ENCODE results near the gene CNTN1. TPM values are rescaled to one million over a fixed set of nuclear protein-coding genes. Genes with fewer than 3 reads are reported as not detected.
A peak's percentile ranks its signal among the peaks of the same experiment; 100 is the strongest.

Gene CNTN1
- total RNA-seq, 4 donors from 2014 or later: 18.0 to 32.1 (median 23.8) TPM

DNA sequence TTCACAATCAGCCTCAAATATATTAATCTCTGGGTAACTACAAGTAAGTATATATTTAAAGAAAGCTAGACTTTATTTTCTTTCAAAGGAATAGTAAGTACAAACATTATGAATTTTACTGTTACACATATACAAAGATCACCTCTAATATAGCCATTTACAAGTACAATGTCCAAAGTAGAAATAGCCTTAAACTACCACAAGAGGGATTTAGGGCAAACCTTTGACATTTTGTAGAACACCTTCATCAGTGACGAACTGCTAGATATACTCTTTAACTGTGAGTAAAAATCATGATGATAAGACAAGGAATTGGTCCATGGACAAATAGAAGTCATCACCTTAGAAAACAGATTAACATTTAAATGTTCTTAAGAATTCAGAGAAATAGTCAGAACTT is 69.8 kb downstream of the CNTN1 start:
- Histone ChIP-seq H3K27ac (no peak overlapping the region), H3K36me3 (no peaks in the 10 kb centered on the region), H3K4me3 (no peak overlapping the region), H3K27me3 (no peaks in the 10 kb centered on the region), H3K4me1 (no peaks in the 10 kb centered on the region), H3K9me3 (no peaks in the 10 kb centered on the region)
- DNase-seq (ENCODE audit: low spot score in 2 of 2): no peak
- TF ChIP-seq EP300 (IDR thresholded peaks at IDR 0.05) (no peak), POLR2A (IDR thresholded peaks at IDR 0.05) (no peak)
- TF ChIP-seq, protein P1, sequence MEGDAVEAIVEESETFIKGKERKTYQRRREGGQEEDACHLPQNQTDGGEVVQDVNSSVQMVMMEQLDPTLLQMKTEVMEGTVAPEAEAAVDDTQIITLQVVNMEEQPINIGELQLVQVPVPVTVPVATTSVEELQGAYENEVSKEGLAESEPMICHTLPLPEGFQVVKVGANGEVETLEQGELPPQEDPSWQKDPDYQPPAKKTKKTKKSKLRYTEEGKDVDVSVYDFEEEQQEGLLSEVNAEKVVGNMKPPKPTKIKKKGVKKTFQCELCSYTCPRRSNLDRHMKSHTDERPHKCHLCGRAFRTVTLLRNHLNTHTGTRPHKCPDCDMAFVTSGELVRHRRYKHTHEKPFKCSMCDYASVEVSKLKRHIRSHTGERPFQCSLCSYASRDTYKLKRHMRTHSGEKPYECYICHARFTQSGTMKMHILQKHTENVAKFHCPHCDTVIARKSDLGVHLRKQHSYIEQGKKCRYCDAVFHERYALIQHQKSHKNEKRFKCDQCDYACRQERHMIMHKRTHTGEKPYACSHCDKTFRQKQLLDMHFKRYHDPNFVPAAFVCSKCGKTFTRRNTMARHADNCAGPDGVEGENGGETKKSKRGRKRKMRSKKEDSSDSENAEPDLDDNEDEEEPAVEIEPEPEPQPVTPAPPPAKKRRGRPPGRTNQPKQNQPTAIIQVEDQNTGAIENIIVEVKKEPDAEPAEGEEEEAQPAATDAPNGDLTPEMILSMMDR (IDR thresholded peaks at IDR 0.05): no peak
- 79 to 93% methylated on average over 1 of the region's 1 CpG for WGBS, 2 donors

DNA sequence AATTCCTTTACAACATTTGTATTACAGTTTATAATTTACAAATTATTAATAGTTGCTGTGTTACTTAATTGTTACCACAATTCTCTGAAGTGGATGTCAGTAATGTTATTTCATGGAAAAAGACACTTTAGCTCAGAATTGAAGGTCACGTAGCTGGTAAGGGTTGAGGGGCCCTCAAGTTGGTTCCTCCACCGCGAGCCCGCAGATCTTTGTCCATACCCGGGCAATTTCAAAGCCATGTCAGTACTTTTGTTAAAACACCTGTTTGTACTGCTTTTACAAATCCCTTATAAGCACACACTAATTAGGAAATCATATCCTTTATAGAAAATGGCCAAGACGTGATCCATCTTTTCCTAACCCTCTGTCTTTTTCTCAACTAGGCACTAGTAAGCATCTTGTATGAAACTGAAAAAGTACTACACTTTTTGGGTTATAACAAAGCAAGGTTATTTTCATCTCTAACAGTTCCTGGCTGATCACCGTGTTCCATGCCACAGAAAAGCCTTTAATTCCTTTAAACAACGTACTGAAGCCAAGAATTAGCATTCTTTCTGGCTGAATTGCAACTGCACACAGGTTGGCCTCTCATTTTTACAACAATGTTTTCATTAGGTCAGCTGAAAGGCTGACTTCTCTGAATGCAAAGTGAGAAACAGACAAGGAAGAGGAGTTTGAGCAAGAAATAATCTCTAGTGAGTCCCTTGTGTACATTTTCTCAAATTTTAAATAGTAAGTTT is 76.1 kb downstream of the CNTN1 start:
- WGBS, 2 donors: 73 to 76% methylated on average over 8 of the region's 8 CpGs
- H3K27ac ChIP-seq: peak overlapping the region in 2 of 4 donors; percentile 58 to 60
- peaks cover 0 to 25% (median 2%) of the 10 kb centered on the region in 4 donors for H3K4me1 ChIP-seq
- no peak overlapping the region for H3K4me3 ChIP-seq
- H3K27me3 ChIP-seq: no peaks in the 10 kb centered on the region
- no peak for TF ChIP-seq EP300 (IDR thresholded peaks at IDR 0.05)
- TF ChIP-seq, protein P1 (IDR thresholded peaks at IDR 0.05): no peak
- TF ChIP-seq POLR2A (IDR thresholded peaks at IDR 0.05): no peak
- no peaks in the 10 kb centered on the region for H3K36me3 ChIP-seq
- no peaks in the 10 kb centered on the region for H3K9me3 ChIP-seq
- no peak for DNase-seq (ENCODE audit: low spot score in 2 of 2)

DNA sequence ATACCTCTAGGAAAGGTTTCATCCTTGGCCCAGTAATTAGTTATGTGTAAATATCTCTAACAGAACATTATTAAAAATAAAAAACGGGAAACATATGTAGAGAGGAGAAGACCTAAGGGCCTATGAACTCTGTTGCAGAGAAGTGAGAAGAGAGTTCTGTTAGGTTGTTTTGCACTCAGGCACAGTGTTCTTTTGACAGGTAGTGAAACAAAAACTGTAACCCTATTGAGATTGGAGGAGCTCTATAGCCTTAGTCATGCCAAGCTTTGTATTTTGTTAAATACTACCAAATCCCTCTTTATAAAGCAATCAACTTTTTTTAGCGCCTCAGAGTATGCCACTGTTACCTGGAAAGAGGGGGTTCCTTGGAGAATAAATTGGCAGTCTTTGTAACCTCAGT is 77.6 kb downstream of the CNTN1 start:
- no peak overlapping the region for H3K27ac ChIP-seq
- TF ChIP-seq EP300 (IDR thresholded peaks at IDR 0.05) (no peak), POLR2A (IDR thresholded peaks at IDR 0.05) (no peak)
- TF ChIP-seq, protein P1 (IDR thresholded peaks at IDR 0.05): no peak
- peaks cover 0 to 25% (median 2%) of the 10 kb centered on the region in 4 donors for H3K4me1 ChIP-seq
- no peak overlapping the region for H3K4me3 ChIP-seq
- no peaks in the 10 kb centered on the region for H3K36me3 ChIP-seq
- no peaks in the 10 kb centered on the region for H3K9me3 ChIP-seq
- 38 to 41% methylated on average over 2 of the region's 2 CpGs for WGBS, 2 donors
- no peaks in the 10 kb centered on the region for H3K27me3 ChIP-seq
- DNase-seq (ENCODE audit: low spot score in 2 of 2): no peak

DNA sequence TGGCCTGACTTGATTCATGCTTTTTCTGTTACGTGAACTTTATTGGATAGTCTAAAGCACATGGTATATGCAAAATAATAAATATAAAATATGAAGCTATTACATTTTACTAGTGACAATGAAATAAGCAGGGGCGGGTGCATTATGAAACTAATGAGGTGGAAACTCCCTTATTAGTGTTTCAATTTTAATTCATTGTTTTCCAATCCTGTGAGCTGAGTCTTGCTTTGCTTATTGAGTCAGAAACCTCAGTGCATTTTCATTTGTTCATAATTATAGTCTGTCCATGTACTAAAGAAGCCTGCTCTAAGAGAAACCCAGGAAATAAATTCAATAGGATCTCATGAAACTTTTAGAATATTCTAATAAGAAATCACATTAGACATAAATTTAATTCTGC is 78.5 kb downstream of the CNTN1 start:
- Histone ChIP-seq H3K27ac (peak overlapping the region in 1 of 4 donors; percentile 12), H3K4me3 (no peak overlapping the region), H3K4me1 (peaks cover 0 to 25% (median 2%) of the 10 kb centered on the region in 4 donors), H3K27me3 (no peaks in the 10 kb centered on the region), H3K9me3 (no peaks in the 10 kb centered on the region), H3K36me3 (no peaks in the 10 kb centered on the region)
- 71 to 81% methylated on average over 2 of the region's 2 CpGs for WGBS, 2 donors
- DNase-seq (ENCODE audit: low spot score in 2 of 2): no peak
- TF ChIP-seq EP300 (IDR thresholded peaks at IDR 0.05) (no peak), POLR2A (IDR thresholded peaks at IDR 0.05) (no peak)
- TF ChIP-seq, protein P1 (IDR thresholded peaks at IDR 0.05): no peak

DNA sequence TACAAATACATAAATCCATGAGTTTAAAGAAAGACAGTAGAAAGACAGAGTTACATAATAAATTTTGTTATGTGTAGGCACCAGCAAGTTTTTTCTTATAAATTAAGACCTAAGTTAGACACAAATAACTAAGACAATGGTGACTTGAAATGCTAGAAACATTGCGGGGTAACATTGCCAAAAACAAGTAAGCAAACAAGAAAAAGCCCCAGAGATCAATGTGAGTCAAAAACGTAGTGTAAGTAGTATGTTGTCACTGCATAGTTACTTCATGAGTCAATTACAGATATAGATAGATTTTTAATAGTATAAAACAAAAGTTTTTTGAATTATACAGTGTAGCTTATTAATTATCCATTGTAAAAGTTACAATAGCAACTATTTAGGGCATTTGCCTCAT is 83.4 kb downstream of the CNTN1 start:
- Histone ChIP-seq H3K4me1 (peaks cover 0 to 2% (median 0%) of the 10 kb centered on the region in 4 donors), H3K27me3 (no peaks in the 10 kb centered on the region), H3K4me3 (no peak overlapping the region), H3K27ac (peak overlapping the region in 2 of 4 donors; percentile 53 to 62), H3K9me3 (no peaks in the 10 kb centered on the region), H3K36me3 (no peaks in the 10 kb centered on the region)
- TF ChIP-seq, protein P1 (IDR thresholded peaks at IDR 0.05): no peak
- TF ChIP-seq POLR2A (IDR thresholded peaks at IDR 0.05) (no peak), EP300 (IDR thresholded peaks at IDR 0.05) (no peak)
- WGBS, 2 donors: 40 to 41% methylated on average over 2 of the region's 2 CpGs
- DNase-seq (ENCODE audit: low spot score in 2 of 2): no peak
